Loucy (cell line): Measurements from ENCODE around the gene DHDH.

Experiments
- H2AFZ ChIP-seq: fragments of 200-600 bp; sonication (generic); 2 replicates; pipeline ENCODE4 v1.6.0; 2016; ENCODE audit warnings: antibody characterized with exemption, mild to moderate bottlenecking, low read length, moderate library complexity
- H3F3A ChIP-seq: fragments of 200-600 bp; 2 replicates; pipeline ENCODE4 v1.6.0; 2016; ENCODE audit warnings: antibody characterized with exemption, low read depth, mild to moderate bottlenecking
- H3K27me3 ChIP-seq: fragments of 200-600 bp; sonication (generic); 2 replicates; pipeline ENCODE4 v1.6.1; 2014; ENCODE audit warnings: low read length, mild to moderate bottlenecking; ENCODE audit not compliant: insufficient read depth, poor library complexity, severe bottlenecking
- H3K36me3 ChIP-seq: fragments of 200-600 bp; sonication (generic); 2 replicates; pipeline ENCODE4 v1.6.1; 2016; ENCODE audit warnings: low read length; ENCODE audit not compliant: insufficient read depth
- H3K4me1 ChIP-seq: fragments of 200-600 bp; sonication (generic); 2 replicates; pipeline ENCODE4 v1.5.1; 2014; ENCODE audit warnings: low read length, mild to moderate bottlenecking; ENCODE audit not compliant: insufficient read depth, poor library complexity, severe bottlenecking
- H3K4me2 ChIP-seq: fragments of 200-600 bp; sonication (generic); 2 replicates; pipeline ENCODE4 v1.6.0; 2014; ENCODE audit warnings: antibody characterized with exemption, low read length, low read depth, mild to moderate bottlenecking; ENCODE audit not compliant: poor library complexity, severe bottlenecking
- H3K4me3 ChIP-seq: fragments of 200-600 bp; sonication (generic); 2 replicates; pipeline ENCODE4 v1.5.1; 2014; ENCODE audit warnings: low read length, mild to moderate bottlenecking, mixed read lengths; ENCODE audit not compliant: poor library complexity, severe bottlenecking
- H3K79me2 ChIP-seq: fragments of 200-600 bp; sonication (generic); 2 replicates; pipeline ENCODE4 v1.6.1; 2014; ENCODE audit warnings: low read length; ENCODE audit not compliant: insufficient read depth
- H3K9ac ChIP-seq: fragments of 200-600 bp; sonication (generic); 2 replicates; pipeline ENCODE4 v1.6.0; 2014; ENCODE audit warnings: mild to moderate bottlenecking, low read depth, low read length, moderate library complexity; ENCODE audit not compliant: poor library complexity, severe bottlenecking
- H3K9me2 ChIP-seq: fragments of 200-600 bp; sonication (generic); replicated peaks from 2 replicates; pipeline ENCODE4 v1.6.1; 2016; ENCODE audit warnings: low read depth, low read length, mixed read lengths
- H3K9me3 ChIP-seq: fragments of 200-600 bp; sonication (generic); 2 replicates; pipeline ENCODE4 v1.6.1; 2014; ENCODE audit warnings: mild to moderate bottlenecking, antibody characterized with exemption, low read length, low read depth; ENCODE audit not compliant: insufficient read depth
- H4K20me1 ChIP-seq: fragments of 200-600 bp; sonication (generic); 2 replicates; pipeline ENCODE4 v1.6.0; 2014; ENCODE audit warnings: antibody characterized with exemption, low read length, mild to moderate bottlenecking; ENCODE audit not compliant: insufficient read depth, poor library complexity, severe bottlenecking
- EZH2phosphoT487 ChIP-seq: fragments of 200-600 bp; IDR thresholded peaks from 2 replicates; pipeline ENCODE4 v1.6.1; 2018; ENCODE audit warnings: antibody characterized with exemption, mild to moderate bottlenecking, moderate library complexity, borderline replicate concordance
- TF ChIP-seq, protein P1 (sequence below): fragments of 200-600 bp; sonication (generic); conservative IDR thresholded peaks from 2 replicates; pipeline ENCODE4 v1.5.1; 2014; ENCODE audit warnings: mild to moderate bottlenecking, antibody characterized with exemption, low read length

The DHDH gene

GRCh38 chr19:48913114-48913889, 20.2 kb upstream of the DHDH start:
- Histone ChIP-seq H3K4me3 (no peak overlapping the region), H3K27me3 (no peaks in the 10 kb centered on the region), H3K9me3 (no peaks in the 10 kb centered on the region), H3K4me2 (no peak overlapping the region), H2AFZ (no peak overlapping the region), H4K20me1 (no peaks in the 10 kb centered on the region), H3K79me2 (no peaks in the 10 kb centered on the region), H3K4me1 (no peaks in the 10 kb centered on the region), H3K9me2 (no peaks in the 10 kb centered on the region), H3F3A (no peaks in the 10 kb centered on the region), H3K9ac (no peak overlapping the region), H3K36me3 (peaks cover 21% of the 10 kb centered on the region; the same call in 1 of the 2 replicates)
- TF ChIP-seq, protein P1, sequence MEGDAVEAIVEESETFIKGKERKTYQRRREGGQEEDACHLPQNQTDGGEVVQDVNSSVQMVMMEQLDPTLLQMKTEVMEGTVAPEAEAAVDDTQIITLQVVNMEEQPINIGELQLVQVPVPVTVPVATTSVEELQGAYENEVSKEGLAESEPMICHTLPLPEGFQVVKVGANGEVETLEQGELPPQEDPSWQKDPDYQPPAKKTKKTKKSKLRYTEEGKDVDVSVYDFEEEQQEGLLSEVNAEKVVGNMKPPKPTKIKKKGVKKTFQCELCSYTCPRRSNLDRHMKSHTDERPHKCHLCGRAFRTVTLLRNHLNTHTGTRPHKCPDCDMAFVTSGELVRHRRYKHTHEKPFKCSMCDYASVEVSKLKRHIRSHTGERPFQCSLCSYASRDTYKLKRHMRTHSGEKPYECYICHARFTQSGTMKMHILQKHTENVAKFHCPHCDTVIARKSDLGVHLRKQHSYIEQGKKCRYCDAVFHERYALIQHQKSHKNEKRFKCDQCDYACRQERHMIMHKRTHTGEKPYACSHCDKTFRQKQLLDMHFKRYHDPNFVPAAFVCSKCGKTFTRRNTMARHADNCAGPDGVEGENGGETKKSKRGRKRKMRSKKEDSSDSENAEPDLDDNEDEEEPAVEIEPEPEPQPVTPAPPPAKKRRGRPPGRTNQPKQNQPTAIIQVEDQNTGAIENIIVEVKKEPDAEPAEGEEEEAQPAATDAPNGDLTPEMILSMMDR: no peak
- TF ChIP-seq EZH2phosphoT487: no peak

DNA sequence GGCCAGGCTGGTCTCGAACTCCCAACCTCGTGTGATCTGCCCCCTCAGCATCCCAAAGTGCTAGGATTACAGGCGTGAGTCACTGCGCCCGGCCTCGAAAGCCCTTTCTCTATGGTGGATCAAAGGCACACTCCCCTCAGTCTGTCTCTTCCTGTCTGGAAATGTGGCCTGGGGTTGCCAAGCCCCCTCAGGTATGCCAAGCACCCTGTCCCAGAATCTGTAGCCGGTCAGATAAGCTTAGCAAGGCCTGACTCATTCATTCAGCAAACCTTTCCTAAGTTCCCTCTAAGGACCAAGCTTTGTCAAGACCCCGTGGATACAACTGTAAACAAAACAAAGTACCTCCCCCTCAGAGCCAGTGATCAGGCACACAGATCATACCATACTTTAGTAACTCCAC, 19.3 kb upstream of the DHDH start:
- Histone ChIP-seq H3K36me3 (peaks cover 21% of the 10 kb centered on the region; the same call in 1 of the 2 replicates), H3K27me3 (no peaks in the 10 kb centered on the region), H3K4me2 (no peak overlapping the region), H4K20me1 (no peaks in the 10 kb centered on the region), H3F3A (no peaks in the 10 kb centered on the region), H2AFZ (no peak overlapping the region), H3K9me2 (no peaks in the 10 kb centered on the region), H3K79me2 (no peaks in the 10 kb centered on the region), H3K9ac (no peak overlapping the region), H3K4me3 (no peak overlapping the region), H3K4me1 (no peaks in the 10 kb centered on the region), H3K9me3 (no peaks in the 10 kb centered on the region)
- TF ChIP-seq EZH2phosphoT487: no peak
- TF ChIP-seq, protein P1: no peak

GRCh38 chr19:48915757-48916156, 17.7 kb upstream of the DHDH start:
- Histone ChIP-seq H3K36me3 (peaks cover 18% of the 10 kb centered on the region; the same call in 1 of the 2 replicates), H3K9me3 (no peaks in the 10 kb centered on the region), H2AFZ (no peak overlapping the region), H4K20me1 (no peaks in the 10 kb centered on the region), H3K4me2 (no peak overlapping the region), H3K79me2 (no peaks in the 10 kb centered on the region), H3K9ac (no peak overlapping the region), H3K9me2 (no peaks in the 10 kb centered on the region), H3K4me1 (no peaks in the 10 kb centered on the region), H3K27me3 (no peaks in the 10 kb centered on the region), H3K4me3 (no peak overlapping the region), H3F3A (no peaks in the 10 kb centered on the region)
- no peak for TF ChIP-seq EZH2phosphoT487
- TF ChIP-seq, protein P1: no peak
